Measurements from ENCODE around the gene ZNF784. TPM values are rescaled to one million over a fixed set of nuclear protein-coding genes. Genes with fewer than 3 reads are reported as not detected.
A peak's percentile ranks its signal among the peaks of the same experiment; 100 is the strongest.

Gene ZNF784
- total and polyA plus RNA-seq, 2 of the 13 experiments (the other 11 are each of a cell fraction or from before 2014, with no cell fraction given): 4.1 to 4.2 TPM

- TF ChIP-seq, protein P1, sequence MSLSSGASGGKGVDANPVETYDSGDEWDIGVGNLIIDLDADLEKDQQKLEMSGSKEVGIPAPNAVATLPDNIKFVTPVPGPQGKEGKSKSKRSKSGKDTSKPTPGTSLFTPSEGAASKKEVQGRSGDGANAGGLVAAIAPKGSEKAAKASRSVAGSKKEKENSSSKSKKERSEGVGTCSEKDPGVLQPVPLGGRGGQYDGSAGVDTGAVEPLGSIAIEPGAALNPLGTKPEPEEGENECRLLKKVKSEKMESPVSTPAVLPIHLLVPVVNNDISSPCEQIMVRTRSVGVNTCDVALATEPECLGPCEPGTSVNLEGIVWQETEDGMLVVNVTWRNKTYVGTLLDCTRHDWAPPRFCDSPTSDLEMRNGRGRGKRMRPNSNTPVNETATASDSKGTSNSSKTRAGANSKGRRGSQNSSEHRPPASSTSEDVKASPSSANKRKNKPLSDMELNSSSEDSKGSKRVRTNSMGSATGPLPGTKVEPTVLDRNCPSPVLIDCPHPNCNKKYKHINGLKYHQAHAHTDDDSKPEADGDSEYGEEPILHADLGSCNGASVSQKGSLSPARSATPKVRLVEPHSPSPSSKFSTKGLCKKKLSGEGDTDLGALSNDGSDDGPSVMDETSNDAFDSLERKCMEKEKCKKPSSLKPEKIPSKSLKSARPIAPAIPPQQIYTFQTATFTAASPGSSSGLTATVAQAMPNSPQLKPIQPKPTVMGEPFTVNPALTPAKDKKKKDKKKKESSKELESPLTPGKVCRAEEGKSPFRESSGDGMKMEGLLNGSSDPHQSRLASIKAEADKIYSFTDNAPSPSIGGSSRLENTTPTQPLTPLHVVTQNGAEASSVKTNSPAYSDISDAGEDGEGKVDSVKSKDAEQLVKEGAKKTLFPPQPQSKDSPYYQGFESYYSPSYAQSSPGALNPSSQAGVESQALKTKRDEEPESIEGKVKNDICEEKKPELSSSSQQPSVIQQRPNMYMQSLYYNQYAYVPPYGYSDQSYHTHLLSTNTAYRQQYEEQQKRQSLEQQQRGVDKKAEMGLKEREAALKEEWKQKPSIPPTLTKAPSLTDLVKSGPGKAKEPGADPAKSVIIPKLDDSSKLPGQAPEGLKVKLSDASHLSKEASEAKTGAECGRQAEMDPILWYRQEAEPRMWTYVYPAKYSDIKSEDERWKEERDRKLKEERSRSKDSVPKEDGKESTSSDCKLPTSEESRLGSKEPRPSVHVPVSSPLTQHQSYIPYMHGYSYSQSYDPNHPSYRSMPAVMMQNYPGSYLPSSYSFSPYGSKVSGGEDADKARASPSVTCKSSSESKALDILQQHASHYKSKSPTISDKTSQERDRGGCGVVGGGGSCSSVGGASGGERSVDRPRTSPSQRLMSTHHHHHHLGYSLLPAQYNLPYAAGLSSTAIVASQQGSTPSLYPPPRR (CRISPR knock-in tag; IDR thresholded peaks at IDR 0.05; ENCODE audit: borderline replicate concordance): 0 out of 2 replicates have a peak, but pooled peaks have one; percentile 11
- TF ChIP-seq ZFP36 (IDR thresholded peaks at IDR 0.05; ENCODE audit: borderline replicate concordance, low read depth, low read length, partially characterized antibody) (no peak), PHF5A (CRISPR knock-in tag; IDR thresholded peaks at IDR 0.05; ENCODE audit: low read depth, unreplicated experiment) (no peak), ZFP37 (CRISPR knock-in tag; IDR thresholded peaks at IDR 0.05; ENCODE audit: borderline replicate concordance) (no peak), POLR2G (IDR thresholded peaks at IDR 0.05; ENCODE audit: low read depth, low read length) (no peak; the same call in 1 of the 2 replicates), MEF2D (CRISPR knock-in tag; IDR thresholded peaks at IDR 0.05) (0 out of 2 replicates have a peak, but pooled peaks have one; percentile 3), FOXM1 (CRISPR knock-in tag; IDR thresholded peaks at IDR 0.05) (no peak), ZNF10 (CRISPR knock-in tag; IDR thresholded peaks at IDR 0.05; ENCODE audit: borderline replicate concordance, low read depth) (no peak), HES4 (CRISPR knock-in tag; IDR thresholded peaks at IDR 0.05; ENCODE audit: borderline replicate concordance) (peak; percentile 67; the same call in 1 of the 2 replicates), CEBPG (CRISPR knock-in tag; IDR thresholded peaks at IDR 0.05) (no peak), ATF1 (CRISPR knock-in tag; IDR thresholded peaks at IDR 0.05) (no peak), ZNF670 (CRISPR knock-in tag; IDR thresholded peaks at IDR 0.05; ENCODE audit: borderline replicate concordance) (peak; percentile 60; the same call in 1 of the 2 replicates), ZNF737 (CRISPR knock-in tag; IDR thresholded peaks at IDR 0.05; ENCODE audit: borderline replicate concordance) (no peak), EEA1 (CRISPR knock-in tag; IDR thresholded peaks at IDR 0.05; ENCODE audit: borderline replicate concordance) (peak; percentile 80), ZNF772 (CRISPR knock-in tag; IDR thresholded peaks at IDR 0.05) (no peak; the same call in 1 of the 2 replicates), GABPA (IDR thresholded peaks at IDR 0.05; ENCODE audit: low read depth, low read length) (peak; percentile 80), GABPA (CRISPR knock-in tag; IDR thresholded peaks at IDR 0.05; ENCODE audit: low read depth) (peak; percentile 90), TAF15 (IDR thresholded peaks at IDR 0.05; ENCODE audit: low read depth, low read length, poor library complexity, severe bottlenecking) (peak; percentile 11)
- TF ChIP-seq, protein P2, sequence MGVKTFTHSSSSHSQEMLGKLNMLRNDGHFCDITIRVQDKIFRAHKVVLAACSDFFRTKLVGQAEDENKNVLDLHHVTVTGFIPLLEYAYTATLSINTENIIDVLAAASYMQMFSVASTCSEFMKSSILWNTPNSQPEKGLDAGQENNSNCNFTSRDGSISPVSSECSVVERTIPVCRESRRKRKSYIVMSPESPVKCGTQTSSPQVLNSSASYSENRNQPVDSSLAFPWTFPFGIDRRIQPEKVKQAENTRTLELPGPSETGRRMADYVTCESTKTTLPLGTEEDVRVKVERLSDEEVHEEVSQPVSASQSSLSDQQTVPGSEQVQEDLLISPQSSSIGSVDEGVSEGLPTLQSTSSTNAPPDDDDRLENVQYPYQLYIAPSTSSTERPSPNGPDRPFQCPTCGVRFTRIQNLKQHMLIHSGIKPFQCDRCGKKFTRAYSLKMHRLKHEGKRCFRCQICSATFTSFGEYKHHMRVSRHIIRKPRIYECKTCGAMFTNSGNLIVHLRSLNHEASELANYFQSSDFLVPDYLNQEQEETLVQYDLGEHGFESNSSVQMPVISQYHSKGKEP (CRISPR knock-in tag; IDR thresholded peaks at IDR 0.05): no peak
- TF ChIP-seq, protein P3, sequence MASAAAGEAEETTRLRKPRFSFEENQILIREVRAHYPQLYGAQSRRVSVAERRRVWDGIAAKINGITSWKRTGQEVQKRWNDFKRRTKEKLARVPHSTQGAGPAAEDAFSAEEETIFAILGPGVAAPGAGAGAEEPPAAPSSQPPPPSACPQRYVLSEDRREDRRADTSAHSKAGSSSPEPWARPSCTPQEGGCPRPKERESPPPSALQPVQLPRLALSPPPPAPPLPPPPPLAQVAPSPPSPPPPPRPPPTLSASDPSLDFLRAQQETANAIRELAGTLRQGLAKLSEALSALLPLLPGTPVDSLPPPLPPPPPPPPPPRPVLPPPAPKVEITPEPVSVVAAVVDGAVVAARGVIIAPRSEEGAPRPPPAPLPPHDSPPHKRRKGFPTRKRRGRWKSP (CRISPR knock-in tag; IDR thresholded peaks at IDR 0.05): 0 out of 2 replicates have a peak, but pooled peaks have one; percentile 20
- TF ChIP-seq, protein P4, sequence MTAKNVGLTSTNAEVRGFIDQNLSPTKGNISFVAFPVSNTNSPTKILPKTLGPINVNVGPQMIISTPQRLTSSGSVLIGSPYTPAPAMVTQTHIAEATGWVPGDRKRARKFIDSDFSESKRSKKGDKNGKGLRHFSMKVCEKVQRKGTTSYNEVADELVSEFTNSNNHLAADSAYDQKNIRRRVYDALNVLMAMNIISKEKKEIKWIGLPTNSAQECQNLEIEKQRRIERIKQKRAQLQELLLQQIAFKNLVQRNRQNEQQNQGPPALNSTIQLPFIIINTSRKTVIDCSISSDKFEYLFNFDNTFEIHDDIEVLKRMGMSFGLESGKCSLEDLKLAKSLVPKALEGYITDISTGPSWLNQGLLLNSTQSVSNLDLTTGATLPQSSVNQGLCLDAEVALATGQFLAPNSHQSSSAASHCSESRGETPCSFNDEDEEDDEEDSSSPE (CRISPR knock-in tag; IDR thresholded peaks at IDR 0.05): peak; percentile 66
Measured at GRCh38 chr19:55654868-55655647, 30.7 kb upstream of the ZNF784 start, which contains the start of gene U2AF2 (continued).

All from HepG2 (cell line).